Stimulated activated CD8-positive, alpha-beta memory T cell treated with anti-CD3 and anti-CD28 coated beads, Interleukin-15, amount 100 ng/mL, for 48 hours (primary cell): ENCODE results near the gene ART5.

ENCODE experiments used
- DNase-seq, 2 donors: peaks; one replicate each; pipeline ENCODE4 v3.0.0-alpha.2; 2020; ENCODE audit warnings: low read depth in 2 of 2

The ART5 gene, protein sequence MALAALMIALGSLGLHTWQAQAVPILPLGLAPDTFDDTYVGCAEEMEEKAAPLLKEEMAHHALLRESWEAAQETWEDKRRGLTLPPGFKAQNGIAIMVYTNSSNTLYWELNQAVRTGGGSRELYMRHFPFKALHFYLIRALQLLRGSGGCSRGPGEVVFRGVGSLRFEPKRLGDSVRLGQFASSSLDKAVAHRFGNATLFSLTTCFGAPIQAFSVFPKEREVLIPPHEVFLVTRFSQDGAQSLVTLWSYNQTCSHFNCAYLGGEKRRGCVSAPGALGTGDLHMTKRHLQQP

DNA sequence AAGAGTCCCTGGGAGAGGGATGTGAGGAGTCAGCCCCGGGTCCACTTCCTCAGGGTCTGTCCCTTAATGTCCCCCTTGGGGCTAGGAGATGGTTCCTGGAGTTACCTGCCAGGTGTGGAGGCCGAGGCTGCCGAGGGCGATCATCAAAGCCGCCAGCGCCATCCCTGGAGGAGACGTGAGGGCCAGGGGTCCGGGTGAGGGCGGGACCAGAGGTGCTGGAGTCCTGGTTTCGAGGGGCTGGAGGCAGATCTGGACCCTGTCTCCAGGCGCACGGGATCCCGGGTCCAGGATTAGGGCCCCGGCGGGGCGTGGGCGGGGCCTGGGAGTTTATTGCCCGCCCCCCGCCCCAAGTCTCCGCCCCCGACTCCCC, at the start of gene ART5:
Gene ART5 (minus strand): TSS at position 292 of the 370 bp plus-strand sequence. CDS start 130 bp downstream, at position 162.
- no peak for DNase-seq

DNA sequence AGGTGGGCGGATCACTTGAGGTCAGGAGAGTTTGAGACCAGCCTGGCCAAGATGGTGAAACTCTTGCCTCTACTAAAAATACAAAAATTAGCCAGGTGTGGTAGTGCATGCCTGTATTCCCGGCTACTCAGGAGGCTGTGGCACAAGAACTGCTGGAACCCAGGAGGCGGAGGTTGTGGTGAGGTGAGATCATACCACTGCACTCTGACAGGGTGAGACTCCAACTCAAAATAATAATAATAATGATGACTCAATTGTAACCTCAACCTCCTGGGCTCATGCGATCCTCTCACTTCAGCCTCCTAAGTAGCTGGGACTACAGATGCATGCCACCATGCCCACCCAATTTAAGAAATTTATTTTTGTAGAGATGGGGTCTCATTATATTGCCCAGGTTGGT, 45.0 kb upstream of the ART5 start:
- no peak for DNase-seq

DNA sequence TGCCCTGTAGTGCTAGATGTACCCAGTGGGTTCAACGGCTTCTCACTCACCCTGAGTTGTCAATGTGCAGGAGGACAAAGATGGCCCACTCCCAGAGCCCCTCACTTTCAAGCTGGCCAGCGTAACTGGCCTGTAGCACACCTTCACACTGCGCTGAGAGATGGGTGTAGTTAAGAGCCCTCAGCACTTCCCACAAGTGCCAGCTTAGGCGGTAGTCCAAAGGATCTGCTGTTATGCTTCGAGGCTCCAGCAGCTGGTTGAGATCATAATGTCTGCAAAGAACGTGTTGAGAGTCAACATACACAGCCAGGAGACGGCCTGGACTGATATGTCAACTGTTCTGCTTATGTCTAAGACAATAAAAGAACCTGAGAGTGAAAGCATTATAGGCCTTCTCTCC, 44.1 kb upstream of the ART5 start:
- no peak for DNase-seq

DNA sequence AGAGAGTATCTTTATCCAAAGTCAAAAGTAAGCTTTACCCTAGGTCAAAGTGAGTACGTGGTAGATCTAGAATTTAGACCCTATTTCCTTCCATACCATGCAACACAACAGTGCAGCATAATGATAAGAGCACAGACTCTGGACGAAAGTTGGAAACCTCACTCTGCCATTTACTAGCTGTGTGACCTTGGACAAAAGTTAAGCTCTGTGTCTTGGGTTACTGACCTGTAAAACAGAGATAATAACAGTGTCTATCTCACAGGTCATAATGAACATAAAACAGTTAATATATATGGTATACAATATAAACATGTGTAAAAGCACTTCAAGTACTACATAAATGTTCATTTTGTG, 43.0 kb upstream of the ART5 start:
- no peak for DNase-seq

DNA sequence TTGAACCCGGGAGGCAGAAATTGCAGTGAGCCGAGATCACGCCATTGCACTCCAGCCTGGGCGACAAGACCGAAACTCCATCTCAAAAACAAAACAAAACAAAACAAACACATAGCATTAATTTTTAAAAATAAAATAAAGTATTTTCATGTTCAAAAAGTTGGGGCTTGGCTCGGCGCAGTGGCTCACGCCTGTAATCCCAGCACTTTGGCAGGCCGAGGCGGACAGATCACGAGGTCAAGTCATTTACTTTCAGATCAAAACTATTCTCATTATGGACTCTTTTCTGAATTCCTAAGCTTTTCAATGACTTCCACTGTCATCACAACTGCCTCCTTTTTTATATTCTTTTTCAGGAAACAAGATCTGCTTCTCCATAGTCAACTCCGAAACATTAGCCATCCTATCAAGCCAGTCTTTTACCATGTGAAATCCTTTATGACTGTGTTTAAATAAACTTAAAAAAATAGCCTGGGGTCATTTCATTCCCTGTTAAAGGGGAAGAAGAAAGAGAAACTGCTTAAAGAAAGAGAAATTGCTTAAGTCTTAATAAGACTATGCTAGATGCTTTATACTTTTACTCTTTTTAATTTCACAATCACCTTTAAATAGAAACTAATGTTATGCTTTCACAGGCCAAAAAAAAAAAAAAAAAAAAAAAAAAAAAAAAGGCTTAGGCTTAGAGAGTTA, 42.5 kb upstream of the ART5 start:
- no peak for DNase-seq

DNA sequence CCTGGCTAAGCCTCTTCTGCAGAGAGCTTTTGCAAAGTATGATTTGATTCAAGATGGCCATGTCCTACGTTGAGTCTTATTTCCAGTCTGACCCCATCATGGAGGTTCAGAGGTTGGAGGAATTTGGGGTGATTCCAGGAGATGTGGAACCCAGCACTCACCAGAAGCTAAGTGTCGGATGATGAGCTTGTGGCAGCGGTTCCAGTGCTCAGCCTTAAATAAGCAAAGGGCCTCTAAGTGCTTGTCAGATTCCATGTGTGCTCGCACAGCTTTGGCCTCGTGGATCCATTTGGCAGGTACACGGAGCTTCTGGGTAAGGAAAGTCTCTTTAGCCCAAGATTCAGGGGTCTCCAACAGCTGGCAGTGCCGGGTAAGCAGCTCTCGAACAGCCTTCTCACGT, 41.2 kb upstream of the ART5 start:
- DNase-seq: no peak

DNA sequence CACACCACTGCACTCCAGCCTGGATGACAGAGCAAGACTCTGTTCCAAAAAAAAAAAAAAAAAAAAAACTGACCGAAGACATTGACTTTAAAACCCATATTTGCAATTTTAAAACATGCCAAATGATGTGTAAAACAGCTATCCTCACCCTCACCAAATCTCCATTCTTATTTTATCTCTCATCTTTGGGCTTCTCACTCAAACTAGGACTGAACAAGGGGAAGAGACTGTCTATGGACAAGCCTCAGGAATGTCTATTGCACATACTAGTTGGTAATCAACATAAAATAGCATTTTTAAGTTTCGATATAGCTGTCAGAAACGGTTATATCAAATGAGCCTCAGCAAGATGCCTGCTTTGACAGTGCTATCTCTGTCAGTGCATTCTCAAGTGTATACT, 37.3 kb upstream of the ART5 start:
- no peak for DNase-seq

DNA sequence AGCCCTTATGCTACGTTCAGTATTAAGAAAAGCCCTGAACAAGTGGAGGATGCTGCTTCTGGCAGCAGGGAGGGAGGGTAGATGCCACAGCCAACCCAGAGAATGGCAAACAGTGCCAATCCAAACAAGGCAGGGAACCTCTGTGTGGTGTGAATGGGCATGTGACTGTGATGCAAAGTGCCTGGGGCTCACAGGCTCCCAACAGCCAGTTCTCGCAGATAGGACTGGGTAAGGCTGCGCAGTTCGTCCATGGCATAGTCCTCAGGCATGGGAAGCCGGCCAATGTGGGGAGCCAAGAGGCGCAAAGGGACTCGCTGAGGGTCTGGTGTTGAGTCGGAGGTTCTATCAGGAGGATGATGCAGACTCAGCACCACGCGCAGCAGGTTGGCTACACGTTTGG, 34.2 kb upstream of the ART5 start:
- no peak for DNase-seq

DNA sequence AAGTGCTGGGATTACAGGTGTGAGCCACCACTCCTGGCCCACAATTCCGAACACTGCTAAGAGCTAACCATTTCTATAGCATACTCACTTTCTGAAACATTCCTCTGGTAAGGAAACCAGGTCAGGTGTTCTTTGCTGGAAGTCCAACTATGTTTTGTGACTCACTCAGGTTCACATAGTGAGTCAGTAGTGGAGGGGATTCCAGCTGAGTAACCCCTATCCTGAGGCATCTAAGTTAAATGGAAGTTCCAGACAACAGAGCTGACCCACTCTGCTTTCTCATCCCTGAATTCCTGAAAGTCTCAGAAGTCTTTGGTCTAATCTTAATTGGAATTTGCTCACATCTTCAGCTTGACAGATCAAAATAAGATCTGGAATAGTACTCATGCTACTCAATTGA, 32.4 kb upstream of the ART5 start:
- no peak for DNase-seq

DNA sequence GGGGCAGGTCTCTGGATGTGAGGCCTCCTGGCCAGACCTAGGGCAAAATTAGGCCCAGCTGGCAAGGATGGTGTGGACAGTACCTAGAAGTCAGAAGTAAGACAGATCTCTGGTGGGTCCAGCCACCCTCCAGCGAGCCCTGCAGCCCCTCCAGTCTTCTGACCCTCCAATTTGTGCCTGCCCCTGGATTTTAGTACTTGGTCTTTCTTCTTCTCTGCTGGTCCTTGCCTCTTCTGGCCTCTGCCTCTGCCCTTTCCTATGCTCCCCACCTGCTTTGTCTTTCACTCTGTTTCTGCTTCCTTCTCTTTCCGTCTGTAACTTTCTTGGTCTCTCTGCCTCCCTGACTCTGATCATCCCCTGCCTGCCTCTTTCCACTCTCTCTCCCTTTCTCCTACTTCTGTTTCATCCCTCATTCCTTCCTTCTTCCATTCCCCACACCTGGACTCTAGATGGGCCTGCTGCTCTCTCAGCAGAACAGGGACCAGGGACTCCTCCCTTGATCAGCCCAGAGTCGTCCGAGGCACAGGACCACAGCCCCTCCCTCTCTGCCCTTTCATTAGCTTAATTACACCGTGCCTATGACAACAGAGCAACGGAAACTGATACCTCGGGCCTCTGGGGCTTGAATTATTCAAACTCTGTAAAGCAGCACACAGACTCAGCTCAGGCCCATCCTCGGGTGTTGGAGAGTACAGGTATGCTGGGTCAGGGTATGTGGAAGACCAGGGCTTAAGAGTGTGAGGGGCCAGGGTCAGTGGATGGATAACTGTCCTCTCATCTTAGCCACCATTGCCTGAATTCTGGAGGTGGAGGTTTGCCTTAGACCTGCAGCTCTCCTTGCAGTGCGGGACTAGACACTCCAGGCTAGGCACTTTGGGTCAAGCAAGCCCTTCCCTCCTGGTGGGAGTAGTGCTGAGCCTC, 29.8 kb upstream of the ART5 start, which contains the start of gene CHRNA10:
Gene CHRNA10 (minus strand): TSS at position 51 of the 921 bp plus-strand sequence. CDS start 72 bp downstream, outside the sequence.
- no peak for DNase-seq

DNA sequence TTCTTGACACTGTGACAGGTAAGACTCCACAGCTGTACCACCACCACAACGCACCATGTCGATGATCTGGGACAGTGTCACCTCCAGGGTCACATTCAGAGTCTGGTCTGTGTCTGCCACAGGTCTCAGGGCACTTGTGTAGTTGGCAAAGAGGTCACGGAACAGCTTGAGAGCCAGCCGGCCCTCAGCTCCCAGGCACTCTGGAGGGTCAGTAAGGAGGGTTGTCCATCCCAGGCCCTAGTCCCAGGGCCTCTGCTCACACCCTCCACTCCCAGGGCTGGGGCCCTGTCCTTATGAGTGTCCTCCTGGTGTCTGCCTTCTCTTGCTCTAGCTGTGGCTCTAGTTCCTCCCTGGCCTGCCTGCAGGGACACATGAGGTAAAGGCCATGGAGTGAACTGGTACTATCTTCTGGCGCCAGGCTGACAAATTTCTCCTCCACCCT, 28.0 kb upstream of the ART5 start:
- no peak for DNase-seq

DNA sequence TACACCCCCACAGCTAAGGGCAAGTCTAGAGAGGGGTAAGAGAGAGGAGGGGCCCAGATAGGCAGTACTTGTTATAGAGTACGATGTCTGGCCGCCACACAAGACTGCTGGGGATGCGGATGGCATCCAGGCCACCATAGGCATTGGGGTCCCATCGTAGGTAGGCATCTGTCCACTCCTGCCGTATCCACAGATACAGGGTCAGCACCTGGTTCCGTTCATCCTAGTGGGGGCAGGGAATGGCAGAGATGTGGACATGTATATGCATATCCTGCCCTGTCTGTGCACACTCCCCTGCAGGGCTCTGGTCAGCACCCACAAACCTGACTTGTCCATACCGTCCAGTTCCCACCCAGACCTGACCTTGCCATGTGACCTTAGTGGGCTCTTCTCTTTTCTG, 27.3 kb upstream of the ART5 start:
- no peak for DNase-seq

DNA sequence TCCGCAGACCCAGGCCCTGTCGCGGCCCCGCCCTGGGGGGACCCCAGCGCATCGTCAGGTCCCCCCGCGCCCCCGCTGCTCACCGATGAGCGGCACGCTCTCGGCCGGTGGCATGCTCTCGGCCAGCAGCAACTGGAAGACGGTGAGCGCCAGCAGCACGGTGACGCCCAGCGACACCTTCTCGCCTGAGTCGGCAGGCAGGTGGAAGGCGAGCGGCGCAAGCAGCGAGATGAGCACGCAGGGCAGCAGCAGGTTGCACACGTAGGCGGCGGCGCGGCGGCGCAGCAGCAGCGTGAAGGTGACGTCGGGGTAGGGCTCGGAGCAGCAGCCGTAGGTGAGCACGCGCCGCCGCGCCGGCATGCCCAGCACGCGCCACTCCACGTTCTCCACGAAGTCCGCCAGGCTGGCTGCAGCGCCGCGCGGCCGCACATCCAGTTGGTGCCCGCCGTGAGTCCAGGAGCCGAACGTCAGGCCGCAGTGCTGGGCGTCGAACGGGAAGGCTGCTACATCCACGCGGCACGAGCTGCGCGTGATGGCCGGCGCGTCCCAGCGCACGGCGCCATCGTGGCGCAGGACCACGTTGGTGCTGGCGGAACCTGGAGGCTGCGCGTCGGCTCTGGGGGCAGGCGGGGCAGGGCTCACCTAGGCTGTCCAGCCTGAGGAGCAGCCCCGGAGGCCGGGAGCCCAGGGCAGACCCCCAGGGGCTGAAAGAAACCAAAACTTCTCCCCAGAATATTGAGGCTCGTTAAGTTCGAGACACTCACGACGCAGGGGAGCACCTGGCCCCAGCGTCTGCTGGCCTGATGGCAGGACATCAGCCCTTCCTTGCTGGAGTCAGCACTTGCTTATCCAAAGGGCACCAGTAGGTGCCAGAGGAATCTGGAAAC, 25.6 kb upstream of the ART5 start:
- no peak for DNase-seq

DNA sequence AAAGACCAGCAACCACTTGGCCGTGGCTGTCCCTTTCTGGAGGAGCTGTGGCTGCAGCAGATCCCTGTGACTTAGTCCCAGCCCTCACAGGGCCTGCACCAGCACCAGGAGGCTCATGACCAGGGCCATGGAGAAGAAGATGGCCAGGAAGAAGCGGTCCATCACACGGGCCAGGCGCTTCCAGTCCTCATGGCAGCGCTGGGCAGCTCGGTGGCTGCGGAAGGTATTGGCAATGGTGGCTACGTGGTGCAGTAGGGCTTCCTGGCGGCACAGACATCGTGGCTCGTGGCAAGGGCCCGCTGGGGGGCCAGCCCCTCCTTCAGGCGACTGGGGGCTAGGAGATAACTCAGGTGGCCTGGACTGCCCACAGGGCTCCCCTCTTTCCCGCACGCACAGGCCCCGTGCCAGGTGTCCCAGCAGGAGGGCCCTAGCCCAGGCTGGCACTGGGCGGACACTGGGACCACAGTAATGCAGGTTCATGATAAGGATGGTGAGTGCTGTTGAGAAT, 24.3 kb upstream of the ART5 start:
- DNase-seq: no peak

DNA sequence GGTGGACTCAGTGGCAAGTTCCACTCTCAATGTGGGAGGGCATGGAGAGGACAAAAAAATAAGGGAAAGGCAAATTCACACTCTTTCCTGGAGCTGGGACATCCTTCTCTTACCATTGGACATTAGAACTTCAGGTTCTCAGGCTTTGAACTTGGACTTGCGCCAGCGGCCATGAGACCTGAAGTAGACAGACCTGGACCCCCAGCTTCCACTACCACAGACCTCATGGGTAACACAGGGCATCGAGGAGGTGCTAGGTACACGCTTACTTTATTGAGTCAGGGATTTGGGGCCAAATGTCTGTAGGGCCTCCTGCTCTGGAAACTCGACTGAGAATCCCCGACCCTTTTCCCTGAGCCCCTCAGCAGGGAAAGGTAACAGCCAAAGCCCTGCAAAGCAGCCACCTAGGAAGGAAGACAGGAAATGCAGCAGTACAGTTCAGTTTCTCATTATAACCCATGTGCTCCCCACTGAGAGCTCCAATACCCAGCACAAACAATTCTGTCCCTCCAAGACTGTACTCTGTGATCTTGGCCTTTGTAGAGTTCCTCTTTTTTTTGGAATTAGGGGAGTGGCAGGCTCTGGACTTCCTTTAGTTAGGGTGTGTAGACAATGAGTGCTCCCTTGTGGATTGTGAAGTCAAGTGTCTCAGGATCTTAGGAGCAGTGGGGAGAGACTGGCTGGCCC, 23.7 kb upstream of the ART5 start:
- no peak for DNase-seq

DNA sequence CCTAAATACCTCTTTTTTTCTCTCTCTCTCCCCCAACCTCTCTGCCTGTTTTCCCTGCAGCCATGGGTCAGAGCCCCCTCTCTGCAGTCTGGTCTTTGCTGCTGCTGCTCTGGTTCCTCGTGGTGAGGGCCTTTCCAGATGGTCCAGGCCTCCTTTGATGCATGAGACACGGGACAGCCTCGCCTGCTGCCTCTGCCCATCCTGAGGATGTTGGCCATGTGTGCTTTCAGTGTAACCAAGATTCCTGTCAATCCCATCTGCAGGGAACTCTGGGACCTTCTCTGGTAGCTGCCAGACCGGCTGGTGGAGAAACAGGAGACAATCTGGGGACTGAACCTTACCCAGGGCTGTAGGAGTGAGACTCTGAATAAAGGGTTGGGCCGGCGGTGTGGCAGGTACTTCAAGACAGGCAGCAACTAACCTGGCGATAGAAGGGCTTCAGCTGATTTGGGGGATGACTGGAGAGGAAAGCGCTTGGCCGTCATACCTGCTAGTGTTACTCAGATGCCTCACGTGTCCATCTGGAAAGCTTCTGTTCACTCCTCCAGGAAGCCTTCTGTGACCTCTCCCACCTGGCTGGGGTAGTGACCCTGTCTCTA, 22.3 kb upstream of the ART5 start:
- DNase-seq: no peak

DNA sequence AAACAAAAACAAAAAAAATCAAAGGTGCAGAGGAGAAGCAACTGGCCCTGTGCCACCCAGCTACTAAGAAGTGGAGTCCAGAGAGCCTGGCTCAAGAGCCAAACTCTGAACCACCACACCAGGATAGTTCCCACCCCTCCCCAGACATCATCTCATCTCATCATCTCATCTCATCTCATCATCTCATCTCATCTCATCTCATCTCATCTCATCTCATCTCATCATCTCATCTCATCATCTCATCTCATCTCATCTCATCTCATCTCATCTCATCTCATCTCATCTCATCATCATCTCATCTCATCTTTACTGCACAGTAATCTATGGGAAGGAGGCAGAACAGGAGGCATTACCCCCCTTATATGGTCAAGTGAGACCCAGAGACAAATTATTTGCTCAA, 21.1 kb upstream of the ART5 start:
- no peak for DNase-seq

DNA sequence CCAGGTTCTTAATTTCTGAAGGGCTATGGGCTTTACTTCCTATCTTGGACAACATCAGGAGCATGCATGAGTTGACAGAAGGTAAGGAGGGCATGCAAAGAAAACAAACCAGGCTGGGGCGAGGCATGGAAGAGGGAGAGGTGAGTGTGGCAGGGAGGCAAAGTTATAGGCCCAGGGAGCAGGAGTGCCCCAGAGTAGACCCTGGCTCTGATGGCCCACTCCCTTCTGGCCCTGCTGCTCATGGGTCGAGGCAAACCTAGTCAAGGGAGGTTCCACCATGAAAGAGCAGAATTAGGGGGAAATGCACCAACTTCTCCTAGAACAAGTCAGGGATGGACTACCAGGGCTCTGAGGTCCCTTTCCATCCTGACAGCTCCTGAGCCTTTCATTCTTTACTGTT, 19.2 kb upstream of the ART5 start:
- DNase-seq: no peak

DNA sequence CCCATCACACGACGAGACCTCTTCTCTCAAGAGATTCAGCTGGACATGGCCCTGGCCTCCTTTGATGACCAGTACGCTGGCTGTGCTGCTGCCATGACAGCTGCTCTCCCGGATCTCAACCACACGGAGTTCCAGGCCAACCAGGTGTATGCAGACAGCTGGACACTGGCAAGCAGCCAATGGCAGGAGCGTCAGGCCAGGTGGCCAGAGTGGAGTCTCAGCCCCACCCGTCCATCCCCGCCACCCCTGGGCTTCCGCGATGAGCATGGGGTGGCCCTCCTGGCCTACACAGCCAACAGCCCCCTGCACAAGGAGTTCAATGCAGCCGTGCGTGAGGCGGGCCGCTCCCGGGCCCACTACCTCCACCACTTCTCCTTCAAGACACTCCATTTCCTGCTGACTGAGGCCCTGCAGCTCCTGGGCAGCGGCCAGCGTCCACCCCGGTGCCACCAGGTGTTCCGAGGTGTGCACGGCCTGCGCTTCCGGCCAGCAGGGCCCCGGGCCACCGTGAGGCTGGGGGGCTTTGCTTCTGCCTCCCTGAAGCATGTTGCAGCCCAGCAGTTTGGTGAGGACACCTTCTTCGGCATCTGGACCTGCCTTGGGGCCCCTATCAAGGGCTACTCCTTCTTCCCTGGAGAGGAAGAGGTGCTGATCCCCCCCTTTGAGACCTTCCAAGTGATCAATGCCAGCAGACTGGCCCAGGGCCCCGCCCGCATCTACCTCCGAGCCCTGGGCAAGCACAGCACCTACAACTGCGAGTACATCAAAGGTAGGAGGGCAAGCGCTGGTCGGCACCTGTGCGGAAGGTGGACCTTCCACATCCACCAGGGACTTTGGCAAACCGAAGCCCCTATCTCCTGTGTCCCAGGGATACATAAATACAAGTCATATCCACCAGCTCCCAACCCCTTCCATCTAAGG, 18.1 kb upstream of the ART5 start:
- DNase-seq: no peak
